ENCODE measurements around the gene PLEKHG3. TPM values are rescaled to one million over a fixed set of nuclear protein-coding genes. Genes with fewer than 3 reads are reported as not detected.

Gene PLEKHG3
- total and polyA plus RNA-seq, 10 of the 15 experiments (the other 5 are each of a cell fraction or from before 2014, with no cell fraction given): 0.03 to 0.73 (median 0.07) TPM; not detected in 5

- TF ChIP-seq ZBTB11 (CRISPR knock-in tag; IDR thresholded peaks at IDR 0.05): no peak
Observed at GRCh38 chr14:64723691-64724577, 19.7 kb downstream of the PLEKHG3 start (continued).

DNA sequence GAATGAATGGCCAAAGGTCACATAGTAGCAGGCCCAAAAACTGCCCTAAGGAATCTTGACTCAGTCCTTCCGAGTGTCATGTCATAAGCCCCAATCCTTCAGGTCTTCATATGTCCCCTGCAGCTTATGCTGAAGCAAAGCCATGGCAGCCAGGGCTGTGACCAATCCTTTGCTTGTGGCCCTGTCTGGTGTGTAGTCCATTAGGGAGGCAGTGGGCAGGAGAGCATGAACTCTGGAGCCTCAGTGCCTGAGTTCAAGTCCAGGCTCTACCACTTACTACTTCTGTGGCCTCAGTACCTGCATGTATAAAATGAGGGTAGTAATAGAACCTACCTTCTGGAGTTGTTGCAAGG lies 20.3 kb downstream of the PLEKHG3 start:
- no peak overlapping the region for H2AFZ ChIP-seq (ENCODE audit: control insufficient read depth, low read depth, low read length)
- no peak for ATAC-seq
- FAIRE-seq: no peak
- in situ Hi-C loops (cut with MboI): no loop called here
- no peaks in the 10 kb centered on the region for H3K4me1 ChIP-seq (ENCODE audit: control insufficient read depth, insufficient read depth, low read length)
- H3K79me2 ChIP-seq (ENCODE audit: control insufficient read depth, insufficient read depth, low read length): no peaks in the 10 kb centered on the region
- CTCF ChIA-PET: interaction anchor here (1.0 to 1.4 kb wide), 3 partner anchors 35 to 55 kb away, joined by 3 to 6 read pairs (median 4); no protein-coding TSS in a partner anchor
- WGBS (ENCODE audit: insufficient coverage, insufficient replicate concordance, low lambda C conversion rate, missing lambda C conversion rate): 89% methylated on average over 1 of the region's 1 CpG
- no peak overlapping the region for H3K9ac ChIP-seq (ENCODE audit: control insufficient read depth, insufficient read depth, low read length)
- H4K20me1 ChIP-seq (ENCODE audit: control insufficient read depth, insufficient read depth): no peaks in the 10 kb centered on the region
- H3K36me3 ChIP-seq (ENCODE audit: control insufficient read depth in 2 of 2, insufficient read depth in 2 of 2, low read length in 1 of 2): no peaks in the 10 kb centered on the region
- no TSS peak for BruUV-seq (replicated peaks)
- RAD21 ChIA-PET (ENCODE audit: unreplicated experiment): no interaction called here
- POLR2A ChIA-PET: interaction anchor here (1.5 kb wide), 1 partner anchor 8 kb away, joined by 4 read pairs; no protein-coding TSS in a partner anchor
- no peaks in the 10 kb centered on the region; a peak in 3 of 4 replicates for H3K27me3 ChIP-seq (replicated peaks in 1 of 2; ENCODE audit: control insufficient read depth in 2 of 2, insufficient read depth in 2 of 2, low read length in 1 of 2)
- DNase-seq (ENCODE audit: low read depth, low spot score): no peak
- H3K4me2 ChIP-seq (ENCODE audit: control insufficient read depth, insufficient read depth): no peak overlapping the region
- SMC1A ChIA-PET (ENCODE audit: uncharacterized antibody, unreplicated experiment): interaction anchor here (1.2 kb wide), 1 partner anchor 50 kb away, joined by 5 read pairs; no protein-coding TSS in a partner anchor
- H3K4me3 ChIP-seq: no peak overlapping the region
- H3K9me3 ChIP-seq (replicated peaks; ENCODE audit: control insufficient read depth, insufficient read depth, low read length): no peaks in the 10 kb centered on the region
- no peak overlapping the region for H3K27ac ChIP-seq (ENCODE audit: control insufficient read depth, insufficient read depth)
- intact Hi-C loops (cut with micrococcal nuclease; ENCODE audit: unreplicated experiment): no loop called here
- TF ChIP-seq, protein P1, sequence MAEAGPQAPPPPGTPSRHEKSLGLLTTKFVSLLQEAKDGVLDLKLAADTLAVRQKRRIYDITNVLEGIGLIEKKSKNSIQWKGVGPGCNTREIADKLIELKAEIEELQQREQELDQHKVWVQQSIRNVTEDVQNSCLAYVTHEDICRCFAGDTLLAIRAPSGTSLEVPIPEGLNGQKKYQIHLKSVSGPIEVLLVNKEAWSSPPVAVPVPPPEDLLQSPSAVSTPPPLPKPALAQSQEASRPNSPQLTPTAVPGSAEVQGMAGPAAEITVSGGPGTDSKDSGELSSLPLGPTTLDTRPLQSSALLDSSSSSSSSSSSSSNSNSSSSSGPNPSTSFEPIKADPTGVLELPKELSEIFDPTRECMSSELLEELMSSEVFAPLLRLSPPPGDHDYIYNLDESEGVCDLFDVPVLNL (IDR thresholded peaks at IDR 0.05; ENCODE audit: low read depth, low read length): no peak
- TF ChIP-seq BRCA1 (IDR thresholded peaks at IDR 0.05; ENCODE audit: low read depth, low read length) (no peak), JUND (IDR thresholded peaks at IDR 0.05; ENCODE audit: low read depth, low read length) (no peak), WRNIP1 (IDR thresholded peaks at IDR 0.05; ENCODE audit: borderline replicate concordance, low read depth, low read length) (no peak), CBFB (IDR thresholded peaks at IDR 0.05; ENCODE audit: low read depth) (no peak), CTCF (IDR thresholded peaks at IDR 0.05 in 2 of 3, conservative IDR thresholded peaks at IDR 0.05 in 1 of 3; ENCODE audit: control insufficient read depth in 2 of 3, extremely low read depth in 1 of 3, insufficient read depth in 1 of 3, low read depth in 3 of 3, low read length in 3 of 3) (no peak), RAD51 (IDR thresholded peaks at IDR 0.05) (no peak), KDM1A (IDR thresholded peaks at IDR 0.05; ENCODE audit: borderline replicate concordance) (no peak), RFX5 (IDR thresholded peaks at IDR 0.05; ENCODE audit: low read depth, low read length) (no peak), NFYB (IDR thresholded peaks at IDR 0.05; ENCODE audit: insufficient read depth, low read depth, low read length) (no peak), FOXM1 (IDR thresholded peaks at IDR 0.05; ENCODE audit: low read depth, low read length) (no peak), CREM (IDR thresholded peaks at IDR 0.05; ENCODE audit: low read depth) (no peak)
